SK-N-SH (cell line): ENCODE data around the gene JAML.

ENCODE experiments used
- CTCF ChIP-seq: fragments of 200-600 bp; sonication (generic); IDR thresholded peaks from 2 replicates; pipeline ENCODE4 v1.6.1; 2017; ENCODE audit warnings: antibody characterized with exemption, mild to moderate bottlenecking, moderate library complexity
- MAX ChIP-seq: IDR thresholded peaks from 2 replicates; pipeline ENCODE4 v1.4.0; 2012; ENCODE audit warnings: low read depth
- POLR2AphosphoS5 ChIP-seq: IDR thresholded peaks from 2 replicates; pipeline ENCODE4 v1.6.1; 2012; ENCODE audit warnings: low read depth, low read length
- SIN3A ChIP-seq: IDR thresholded peaks from 2 replicates; pipeline ENCODE4 v1.6.1; 2012; ENCODE audit warnings: low read depth, mild to moderate bottlenecking, low read length, moderate library complexity, borderline replicate concordance
- SMC3 ChIP-seq: IDR thresholded peaks from 2 replicates; pipeline ENCODE4 v1.6.1; 2012; ENCODE audit warnings: low read depth, low read length, improper control_type of control experiment
- TCF12 ChIP-seq: IDR thresholded peaks from 2 replicates; pipeline ENCODE4 v1.4.0; 2012

- no peak for TF ChIP-seq TCF12
- no peak for TF ChIP-seq CTCF
- TF ChIP-seq POLR2AphosphoS5, result no peak
- no peak for TF ChIP-seq SIN3A
- TF ChIP-seq SMC3, result no peak
- no peak for TF ChIP-seq MAX
Observed at GRCh38 chr11:118211006-118211405, 13.8 kb downstream of the JAML start.
